GM18520 (cell line): ENCODE measurements around the gene PNPLA3.

Source experiments
- ATAC-seq: cut with Tn5 transposase; IDR thresholded peaks from one replicate; pipeline ENCODE4 v1.9.1; 2021; ENCODE audit not compliant: unreplicated experiment

Gene PNPLA3

GRCh38 chr22:43923631-43924464 is at the start of gene PNPLA3:
TSS of gene PNPLA3 (plus strand) at chr22:43923805. CDS start at chr22:43923912, 107 bp downstream.
- ATAC-seq: no peak

GRCh38 chr22:43876866-43877509 is 46.6 kb upstream of the PNPLA3 start:
- ATAC-seq: no peak

- no peak for ATAC-seq
Measured at GRCh38 chr22:43878079-43878795, 45.4 kb upstream of the PNPLA3 start.

- ATAC-seq: no peak
Measured at GRCh38 chr22:43878831-43879550, 44.6 kb upstream of the PNPLA3 start.

GRCh38 chr22:43879901-43880540 is 43.6 kb upstream of the PNPLA3 start:
- ATAC-seq: no peak

- ATAC-seq: no peak
Measured at GRCh38 chr22:43880541-43880991, 43.0 kb upstream of the PNPLA3 start.

- ATAC-seq: no peak
Measured at GRCh38 chr22:43881091-43882061, 42.2 kb upstream of the PNPLA3 start.

GRCh38 chr22:43882122-43882767 is 41.4 kb upstream of the PNPLA3 start:
- no peak for ATAC-seq

- no peak for ATAC-seq
Measured at GRCh38 chr22:43883012-43883661, 40.5 kb upstream of the PNPLA3 start.

- no peak for ATAC-seq
Measured at GRCh38 chr22:43883719-43884415, 39.7 kb upstream of the PNPLA3 start.

GRCh38 chr22:43884600-43885318 is 38.8 kb upstream of the PNPLA3 start:
- no peak for ATAC-seq

GRCh38 chr22:43885319-43885671 is 38.3 kb upstream of the PNPLA3 start:
- ATAC-seq: no peak

- no peak for ATAC-seq
Measured at GRCh38 chr22:43885786-43886185, 37.8 kb upstream of the PNPLA3 start.

GRCh38 chr22:43886231-43886630 is 37.4 kb upstream of the PNPLA3 start:
- no peak for ATAC-seq

GRCh38 chr22:43887391-43887790 is 36.2 kb upstream of the PNPLA3 start:
- no peak for ATAC-seq

GRCh38 chr22:43888740-43889139 is 34.9 kb upstream of the PNPLA3 start:
- no peak for ATAC-seq

- ATAC-seq: no peak
Measured at GRCh38 chr22:43889201-43889859, 34.3 kb upstream of the PNPLA3 start.
